H1 (cell line): Measurements from ENCODE around the gene C1GALT1. TPM values are rescaled to one million over a fixed set of nuclear protein-coding genes. Genes with fewer than 3 reads are reported as not detected.

Experiments used
- CTCF ChIA-PET: fragments of 300-600 bp; sonication (Branson Sonifier 250); formaldehyde crosslinking; loops from one replicate; lab custom pipeline; 2021; ENCODE audit not compliant: partially characterized antibody; lab: Charles Lee
- POLR2A ChIA-PET: fragments of 300-600 bp; sonication (Branson Sonifier 250); formaldehyde crosslinking; loops from one replicate; lab custom pipeline; 2021; ENCODE audit warnings: inconsistent platforms; ENCODE audit not compliant: partially characterized antibody; lab: Charles Lee
- DNase-seq, 2 experiments: peaks; one replicate each; pipeline versions ENCODE4 v3.0.0 to v3.0.0-alpha.2; 2010 to 2022; ENCODE audit warnings: low spot score in 2 of 2, low read depth in 1 of 2, mixed read lengths in 1 of 2
- FAIRE-seq: peaks from 2 replicates; lab custom pipeline; 2011; peaks lifted over from hg19 to GRCh38; lab: Jason Lieb, UNC
- H2AFZ ChIP-seq: 2 replicates; pipeline ENCODE4 v1.8.1; 2012; ENCODE audit warnings: low read length, inconsistent platforms
- H2AK5ac ChIP-seq: 2 replicates; pipeline ENCODE4 v1.6.1; 2013; ENCODE audit warnings: low read depth, low read length
- H2BK120ac ChIP-seq: replicated peaks from 2 replicates; pipeline ENCODE3; 2013; ENCODE audit warnings: low read depth, low read length, inconsistent platforms
- H2BK12ac ChIP-seq: 2 replicates; pipeline ENCODE4 v1.6.1; 2013; ENCODE audit warnings: low read depth, low read length
- H2BK15ac ChIP-seq: 2 replicates; pipeline ENCODE4 v1.6.1; 2013; ENCODE audit warnings: low read length
- H2BK20ac ChIP-seq: 2 replicates; pipeline ENCODE4 v1.6.1; 2013; ENCODE audit warnings: low read length
- H2BK5ac ChIP-seq: 2 replicates; pipeline ENCODE4 v1.6.1; 2013; ENCODE audit warnings: low read depth, low read length
- H3K14ac ChIP-seq: 2 replicates; pipeline ENCODE4 v1.6.1; 2013; ENCODE audit warnings: inconsistent platforms; ENCODE audit not compliant: insufficient read length
- H3K18ac ChIP-seq: 2 replicates; pipeline ENCODE4 v1.6.1; 2013; ENCODE audit warnings: low read length; ENCODE audit errors: extremely low read depth
- H3K23ac ChIP-seq: 2 replicates; pipeline ENCODE4 v1.6.1; 2013; ENCODE audit warnings: inconsistent platforms; ENCODE audit not compliant: insufficient read length
- H3K23me2 ChIP-seq: 2 replicates; pipeline ENCODE4 v1.6.1; 2013; ENCODE audit warnings: low read depth, low read length
- H3K27ac ChIP-seq: 2 replicates; pipeline ENCODE4 v1.6.1; 2011; ENCODE audit warnings: low read depth, low read length, inconsistent platforms
- H3K27me3 ChIP-seq, 4 experiments: replicated peaks in 1 of 4; 1 replicate in 1 of 4; 2 replicates in 3 of 4; pipeline versions ENCODE4 v1.6.1 to v1.8.1; 2011 to 2013; ENCODE audit warnings: low read length in 3 of 4, mild to moderate bottlenecking in 3 of 4, inconsistent platforms in 2 of 4, mixed read lengths in 2 of 4, moderate library complexity in 1 of 4; ENCODE audit not compliant: control insufficient read depth in 3 of 4, insufficient read depth in 3 of 4; ENCODE audit errors: extremely low read depth in 1 of 4
- H3K36me3 ChIP-seq, 4 experiments: 2 replicates each; pipeline versions ENCODE4 v1.6.1 to v1.8.1; 2011 to 2013; ENCODE audit warnings: mild to moderate bottlenecking in 4 of 4, low read length in 3 of 4, moderate library complexity in 2 of 4, control low read depth in 1 of 4, inconsistent platforms in 1 of 4; ENCODE audit not compliant: insufficient read depth in 4 of 4, control insufficient read depth in 2 of 4
- H3K4ac ChIP-seq: replicated peaks from 2 replicates; pipeline ENCODE3; 2013; ENCODE audit warnings: low read length, low read depth, mixed read lengths, inconsistent platforms; ENCODE audit not compliant: insufficient read length
- H3K4me1 ChIP-seq, 4 experiments: replicated peaks in 1 of 4; 1 replicate in 1 of 4; 2 replicates in 3 of 4; pipeline versions ENCODE4 v1.6.1 to v1.8.1; 2011 to 2013; ENCODE audit warnings: low read length in 3 of 4, inconsistent platforms in 2 of 4, mixed read lengths in 1 of 4; ENCODE audit not compliant: insufficient read depth in 4 of 4, control insufficient read depth in 3 of 4
- H3K4me2 ChIP-seq, 2 experiments: 2 replicates each; pipeline versions ENCODE4 v1.6.1 to v1.8.1; 2011 to 2013; ENCODE audit warnings: low read depth in 2 of 2, low read length in 2 of 2, control low read depth in 1 of 2, inconsistent platforms in 1 of 2, mild to moderate bottlenecking in 1 of 2; ENCODE audit not compliant: insufficient read depth in 1 of 2
- H3K4me3 ChIP-seq, 4 experiments: fragments of 200-600, 300-600 bp in 1 of 4; sonication (generic), shearing (Covaris generic), sonication (Bioruptor Twin) in 1 of 4; 2 replicates each; pipeline versions ENCODE4 v1.5.1 to v1.8.1; 2011 to 2016; ENCODE audit warnings: low read length in 4 of 4, low read depth in 3 of 4, control low read depth in 2 of 4, inconsistent platforms in 2 of 4, mild to moderate bottlenecking in 2 of 4, mixed read lengths in 1 of 4, moderate library complexity in 1 of 4; ENCODE audit not compliant: insufficient read depth in 2 of 4; ENCODE audit errors: extremely low read depth in 1 of 4
- H3K56ac ChIP-seq: replicated peaks from 2 replicates; pipeline ENCODE3; 2013; ENCODE audit warnings: low read depth, mild to moderate bottlenecking, mixed read lengths, low read length, inconsistent platforms; ENCODE audit not compliant: insufficient read length
- H3K79me1 ChIP-seq: 2 replicates; pipeline ENCODE4 v1.6.1; 2013; ENCODE audit warnings: low read depth, low read length, control low read depth
- H3K79me2 ChIP-seq, 2 experiments: 2 replicates each; pipeline versions ENCODE4 v1.6.1 to v1.8.1; 2012 to 2013; ENCODE audit warnings: low read length in 2 of 2, mild to moderate bottlenecking in 2 of 2, inconsistent platforms in 1 of 2; ENCODE audit not compliant: insufficient read depth in 2 of 2, control insufficient read depth in 1 of 2
- H3K9ac ChIP-seq, 4 experiments: replicated peaks in 1 of 4; 1 replicate in 1 of 4; 2 replicates in 3 of 4; pipeline versions ENCODE4 v1.6.1 to v1.8.1; 2011 to 2013; ENCODE audit warnings: low read depth in 3 of 4, low read length in 3 of 4, control low read depth in 2 of 4, mild to moderate bottlenecking in 2 of 4, moderate library complexity in 2 of 4, inconsistent platforms in 1 of 4; ENCODE audit errors: extremely low read depth in 1 of 4
- H3K9me3 ChIP-seq, 2 experiments: 2 replicates each; pipeline versions ENCODE4 v1.6.1 to v1.8.1; 2012 to 2013; ENCODE audit warnings: mild to moderate bottlenecking in 2 of 2, moderate library complexity in 2 of 2, control low read depth in 1 of 2, inconsistent platforms in 1 of 2, low read depth in 1 of 2, low read length in 1 of 2, mixed read lengths in 1 of 2; ENCODE audit not compliant: insufficient read depth in 2 of 2
- H4K20me1 ChIP-seq, 2 experiments: replicated peaks in 1 of 2; 2 replicates each; pipeline versions ENCODE3 to v1.8.1; 2011 to 2013; ENCODE audit warnings: inconsistent platforms in 2 of 2, low read length in 2 of 2, mild to moderate bottlenecking in 1 of 2; ENCODE audit not compliant: insufficient read depth in 2 of 2, control insufficient read depth in 1 of 2
- H4K5ac ChIP-seq: 2 replicates; pipeline ENCODE4 v1.6.1; 2013; ENCODE audit warnings: low read length, low read depth, mixed read lengths, inconsistent platforms; ENCODE audit not compliant: insufficient read length
- H4K8ac ChIP-seq: 2 replicates; pipeline ENCODE4 v1.8.0; 2013; ENCODE audit warnings: mild to moderate bottlenecking, moderate library complexity, low read length, inconsistent platforms; ENCODE audit not compliant: insufficient read depth; ENCODE audit errors: extremely low read depth
- H4K91ac ChIP-seq: replicated peaks from 2 replicates; pipeline ENCODE3; 2013; ENCODE audit warnings: low read length, mixed read lengths, inconsistent platforms; ENCODE audit not compliant: insufficient read length
- CBX5 ChIP-seq: fragments of 300-800, 300-1000 bp; sonication (generic); IDR thresholded peaks from 2 replicates; pipeline ENCODE4 v1.7.1; 2016; ENCODE audit warnings: antibody characterized with exemption, low read length, low read depth
- WGBS, 2 experiments: shearing (Covaris generic) in 1 of 2; methylation state at CpG; one replicate each; pipeline versions ENCODE4 v1.1.6 to v1.1.7; 2013 to 2015; ENCODE audit warnings: low lambda C conversion rate in 2 of 2, mixed read lengths in 2 of 2, inconsistent platforms in 1 of 2, low coverage in 1 of 2, missing lambda C conversion rate in 1 of 2; ENCODE audit not compliant: insufficient replicate concordance in 2 of 2, insufficient coverage in 1 of 2, insufficient read length in 1 of 2; ENCODE audit errors: extremely low coverage in 1 of 2, missing lambda C conversion rate in 1 of 2; 5-methylcytosine and 5-hydroxymethylcytosine counted together
- polyA plus RNA-seq, 7 experiments: library from polyadenylated mRNA; depleted of rRNA in 3 of 7; stranded (reverse) in 5 of 7; unstranded in 2 of 7; fragments of >200 nt in 5 of 7; fragments of 200-250 nt in 2 of 7; gene quantifications; 1 replicate in 5 of 7; 2 replicates in 1 of 7; 4 replicates in 1 of 7; pipeline versions ENCODE4 v1.2.1 to v1.2.3, GENCODE V29; 2011 to 2013; ENCODE audit warnings: missing spikeins in 2 of 7, mixed read lengths in 2 of 7
- total RNA-seq: library from RNA; stranded (reverse); fragmentation: NEBNext Ultra II Directional; extraction: Animal tissue kit (Norgen Biotek cat#: 25700); gene quantifications from 2 replicates; pipeline ENCODE4 v1.2.1, GENCODE V29; 2021
- TF ChIP-seq, protein P1 (sequence below): IDR thresholded peaks from 2 replicates; pipeline ENCODE4 v1.6.1; 2011; ENCODE audit warnings: low read depth, mild to moderate bottlenecking, low read length; ENCODE audit not compliant: insufficient read depth

C1GALT1 gene
- total and polyA plus RNA-seq, 2 of the 8 experiments (the other 6 are each of a cell fraction or from before 2014, with no cell fraction given), result 18.7 to 94.2 TPM

DNA sequence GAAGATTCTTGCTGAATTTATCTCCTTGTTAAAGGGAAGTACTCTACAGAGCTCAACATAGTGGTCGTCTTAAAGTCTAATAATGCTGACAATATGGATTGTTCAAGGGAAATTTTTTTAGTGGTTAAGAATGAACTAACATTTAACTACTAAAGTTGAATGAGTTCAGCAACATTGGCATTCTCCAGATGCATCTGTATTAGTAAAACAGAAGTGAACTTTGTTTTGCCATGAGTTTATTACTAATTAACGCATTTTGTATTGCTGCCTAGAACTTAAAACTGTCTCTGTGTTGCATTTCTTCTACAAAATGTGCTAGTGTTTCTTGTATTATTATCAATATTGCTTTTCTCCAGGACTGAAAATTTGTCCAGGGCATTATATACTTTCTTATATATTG lies 67.5 kb downstream of the C1GALT1 start:
- no peaks in the 10 kb centered on the region for H3K79me1 ChIP-seq
- no peak overlapping the region for H3K4ac ChIP-seq
- H2BK15ac ChIP-seq, result no peak overlapping the region
- TF ChIP-seq CBX5, result no peak
- TF ChIP-seq, protein P1, sequence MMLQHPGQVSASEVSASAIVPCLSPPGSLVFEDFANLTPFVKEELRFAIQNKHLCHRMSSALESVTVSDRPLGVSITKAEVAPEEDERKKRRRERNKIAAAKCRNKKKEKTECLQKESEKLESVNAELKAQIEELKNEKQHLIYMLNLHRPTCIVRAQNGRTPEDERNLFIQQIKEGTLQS, result no peak
- H2BK5ac ChIP-seq, result no peak overlapping the region
- POLR2A ChIA-PET, result interaction anchor here (0.8 kb wide), 2 partner anchors 13 to 38 kb away, joined by 3 read pairs; no protein-coding TSS in a partner anchor
- CTCF ChIA-PET, result interaction anchor here (0.8 kb wide), 1 partner anchor 11 kb away, joined by 3 read pairs; no protein-coding TSS in a partner anchor
- H2BK120ac ChIP-seq, result no peak overlapping the region
- H4K8ac ChIP-seq, result no peak overlapping the region
- H3K4me3 ChIP-seq, result no peak overlapping the region
- FAIRE-seq (no peak), DNase-seq (no peak)
- H4K91ac ChIP-seq, result no peak overlapping the region
- H3K27ac ChIP-seq, result no peak overlapping the region
- H2BK12ac ChIP-seq, result no peak overlapping the region
- no peak overlapping the region for H3K14ac ChIP-seq
- no peak overlapping the region for H2AFZ ChIP-seq
- no peak overlapping the region for H2BK20ac ChIP-seq
- H3K4me1 ChIP-seq, result peaks cover 0 to 3% (median 1%) of the 10 kb centered on the region in 4 experiments; a peak in 3 of 7 replicates
- H4K20me1 ChIP-seq, result no peaks in the 10 kb centered on the region
- no peaks in the 10 kb centered on the region for H3K9me3 ChIP-seq
- H4K5ac ChIP-seq, result no peak overlapping the region
- no peak overlapping the region for H2AK5ac ChIP-seq
- H3K23ac ChIP-seq, result no peak overlapping the region
- H3K27me3 ChIP-seq, result no peaks in the 10 kb centered on the region
- H3K56ac ChIP-seq, result no peak overlapping the region
- no peak overlapping the region for H3K18ac ChIP-seq
- H3K9ac ChIP-seq, result no peak overlapping the region
- H3K23me2 ChIP-seq, result no peaks in the 10 kb centered on the region
- H3K36me3 ChIP-seq, result peaks cover 0 to 4% (median 0%) of the 10 kb centered on the region in 4 experiments; a peak in 1 of 8 replicates
- H3K79me2 ChIP-seq, result peaks cover 0 to 14% of the 10 kb centered on the region in 2 experiments; a peak in 2 of 4 replicates
- WGBS, 2 experiments, result 87% methylated on average over 2 of the region's 2 CpGs; no CpG with 5 or more reads in 1 of the 2 experiments
- no peak overlapping the region for H3K4me2 ChIP-seq
